ENCODE results near the gene PIWIL1. TPM values are rescaled to one million over a fixed set of nuclear protein-coding genes. Genes with fewer than 3 reads are reported as not detected.

PIWIL1 gene
- total and polyA plus RNA-seq, 2 experiments from 2014 or later, result not detected

- TF ChIP-seq ZNF462 (CRISPR knock-in tag; IDR thresholded peaks at IDR 0.05), result no peak
- TF ChIP-seq ZNF114 (CRISPR knock-in tag; IDR thresholded peaks at IDR 0.05), result no peak
- no peak for TF ChIP-seq ZNF331 (CRISPR knock-in tag; IDR thresholded peaks at IDR 0.05; ENCODE audit: low read depth)
- no peak for TF ChIP-seq CTCF (conservative IDR thresholded peaks at IDR 0.05; ENCODE audit: low read depth in 2 of 2)
Observed at GRCh38 chr12:130419116-130419515, 81.4 kb downstream of the PIWIL1 start (continued).

DNA sequence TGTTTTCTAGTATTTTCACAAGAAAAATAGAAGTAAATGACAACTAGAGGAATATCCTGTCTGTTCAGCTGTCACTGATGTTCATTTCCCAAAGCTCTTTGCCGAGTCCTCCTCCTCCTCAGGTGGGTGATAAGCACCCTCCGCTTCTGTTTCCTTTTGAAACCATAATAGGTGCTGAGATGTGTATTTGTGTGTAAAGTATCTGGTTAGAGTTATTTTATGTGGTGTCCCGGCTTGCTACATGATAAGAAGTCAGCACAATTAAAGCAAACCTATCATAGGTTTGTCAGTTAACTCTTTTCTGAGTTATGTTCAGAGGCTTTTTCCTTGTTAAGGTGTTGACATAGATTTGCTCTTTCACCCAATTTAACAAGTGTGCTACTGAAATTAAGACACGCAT is 82.4 kb downstream of the PIWIL1 start:
- peaks cover 3% of the 10 kb centered on the region for H3K27me3 Mint-ChIP-seq (ENCODE audit: insufficient read depth, low read depth, poor library complexity)
- Histone ChIP-seq H3K4me1 (ENCODE audit: insufficient read depth) (no peaks in the 10 kb centered on the region), H2AFZ (no peak overlapping the region), H3K27me3 (ENCODE audit: insufficient read depth) (no peaks in the 10 kb centered on the region), H3K4me3 (no peak overlapping the region), H3K4me2 (no peak overlapping the region), H3F3A (replicated peaks; ENCODE audit: low read depth) (no peaks in the 10 kb centered on the region), H3K9me2 (ENCODE audit: insufficient read depth) (no peaks in the 10 kb centered on the region), H3K27ac (ENCODE audit: low read depth) (no peak overlapping the region), H4K20me1 (replicated peaks; ENCODE audit: insufficient read depth) (no peaks in the 10 kb centered on the region), H3K79me2 (replicated peaks; ENCODE audit: insufficient read depth) (no peaks in the 10 kb centered on the region), H3K36me3 (ENCODE audit: insufficient read depth) (no peaks in the 10 kb centered on the region)
- no peaks in the 10 kb centered on the region; the same call in 2 of the 3 replicates for H3K4me1 Mint-ChIP-seq
- H3K9me3 Mint-ChIP-seq, result peaks cover 92% of the 10 kb centered on the region
- peaks cover 29% of the 10 kb centered on the region for H3K36me3 Mint-ChIP-seq (ENCODE audit: low read depth)
- ATAC-seq (no peak), DNase-seq (ENCODE audit: low spot score) (no peak)
- H3K27ac Mint-ChIP-seq, result no peak overlapping the region
- no peak overlapping the region for H3K4me3 Mint-ChIP-seq
- TF ChIP-seq, protein P1, sequence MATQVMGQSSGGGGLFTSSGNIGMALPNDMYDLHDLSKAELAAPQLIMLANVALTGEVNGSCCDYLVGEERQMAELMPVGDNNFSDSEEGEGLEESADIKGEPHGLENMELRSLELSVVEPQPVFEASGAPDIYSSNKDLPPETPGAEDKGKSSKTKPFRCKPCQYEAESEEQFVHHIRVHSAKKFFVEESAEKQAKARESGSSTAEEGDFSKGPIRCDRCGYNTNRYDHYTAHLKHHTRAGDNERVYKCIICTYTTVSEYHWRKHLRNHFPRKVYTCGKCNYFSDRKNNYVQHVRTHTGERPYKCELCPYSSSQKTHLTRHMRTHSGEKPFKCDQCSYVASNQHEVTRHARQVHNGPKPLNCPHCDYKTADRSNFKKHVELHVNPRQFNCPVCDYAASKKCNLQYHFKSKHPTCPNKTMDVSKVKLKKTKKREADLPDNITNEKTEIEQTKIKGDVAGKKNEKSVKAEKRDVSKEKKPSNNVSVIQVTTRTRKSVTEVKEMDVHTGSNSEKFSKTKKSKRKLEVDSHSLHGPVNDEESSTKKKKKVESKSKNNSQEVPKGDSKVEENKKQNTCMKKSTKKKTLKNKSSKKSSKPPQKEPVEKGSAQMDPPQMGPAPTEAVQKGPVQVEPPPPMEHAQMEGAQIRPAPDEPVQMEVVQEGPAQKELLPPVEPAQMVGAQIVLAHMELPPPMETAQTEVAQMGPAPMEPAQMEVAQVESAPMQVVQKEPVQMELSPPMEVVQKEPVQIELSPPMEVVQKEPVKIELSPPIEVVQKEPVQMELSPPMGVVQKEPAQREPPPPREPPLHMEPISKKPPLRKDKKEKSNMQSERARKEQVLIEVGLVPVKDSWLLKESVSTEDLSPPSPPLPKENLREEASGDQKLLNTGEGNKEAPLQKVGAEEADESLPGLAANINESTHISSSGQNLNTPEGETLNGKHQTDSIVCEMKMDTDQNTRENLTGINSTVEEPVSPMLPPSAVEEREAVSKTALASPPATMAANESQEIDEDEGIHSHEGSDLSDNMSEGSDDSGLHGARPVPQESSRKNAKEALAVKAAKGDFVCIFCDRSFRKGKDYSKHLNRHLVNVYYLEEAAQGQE (IDR thresholded peaks at IDR 0.05; ENCODE audit: unreplicated experiment), result no peak
